Lower lobe of right lung (tissue), 2 donors: ENCODE data around the gene TTI1. TPM values are rescaled to one million over a fixed set of nuclear protein-coding genes. Genes with fewer than 3 reads are reported as not detected.

Experiments
- ATAC-seq, 2 donors: fragments of 200-7000 bp; cut with Tn5 transposase; one replicate each; pipeline ENCODE4 v1.9.1; 2020 to 2022; ENCODE audit warnings: mild to moderate bottlenecking in 2 of 2, moderate library complexity in 2 of 2
- DNase-seq: peaks from one replicate; pipeline ENCODE4 v3.0.0-alpha.2; 2020
- H3K27ac ChIP-seq: fragments of 200-600 bp; one replicate; pipeline ENCODE4 v1.8.0; 2022
- H3K27me3 ChIP-seq: fragments of 200-600 bp; one replicate; pipeline ENCODE4 v1.8.0; 2022; ENCODE audit warnings: low read depth
- H3K36me3 ChIP-seq: fragments of 200-600 bp; one replicate; pipeline ENCODE4 v1.8.0; 2022; ENCODE audit warnings: mild to moderate bottlenecking
- H3K4me1 ChIP-seq: fragments of 200-600 bp; one replicate; pipeline ENCODE4 v1.8.0; 2022
- H3K4me3 ChIP-seq: fragments of 200-600 bp; one replicate; pipeline ENCODE4 v1.8.0; 2022; ENCODE audit warnings: mild to moderate bottlenecking
- H3K9me3 ChIP-seq: fragments of 200-600 bp; one replicate; pipeline ENCODE4 v1.8.0; 2022
- intact Hi-C: fragments of 100-400 bp; cut with DNase I; formaldehyde crosslinking; loops from one replicate; pipeline ENCODE4 v1.11.0; 2022
- total RNA-seq: library from RNA; stranded (reverse); fragmentation: NEBNext Ultra II Directional; extraction: Animal tissue kit (Norgen Biotek cat#: 25700); gene quantifications from one replicate; pipeline ENCODE4 v1.2.1, GENCODE V29; 2021
- TF ChIP-seq, protein P1 (sequence below): fragments of 200-600 bp; IDR thresholded peaks from one replicate; pipeline ENCODE4 v1.8.0; 2022; ENCODE audit warnings: antibody characterized with exemption, mild to moderate bottlenecking
- donor health status: DM: no; HTN: yes; CAD: no; lungs with severe emphysema.

The TTI1 gene
- total RNA-seq, 1 donor from 2014 or later: 16.7 TPM

- TF ChIP-seq, protein P1, sequence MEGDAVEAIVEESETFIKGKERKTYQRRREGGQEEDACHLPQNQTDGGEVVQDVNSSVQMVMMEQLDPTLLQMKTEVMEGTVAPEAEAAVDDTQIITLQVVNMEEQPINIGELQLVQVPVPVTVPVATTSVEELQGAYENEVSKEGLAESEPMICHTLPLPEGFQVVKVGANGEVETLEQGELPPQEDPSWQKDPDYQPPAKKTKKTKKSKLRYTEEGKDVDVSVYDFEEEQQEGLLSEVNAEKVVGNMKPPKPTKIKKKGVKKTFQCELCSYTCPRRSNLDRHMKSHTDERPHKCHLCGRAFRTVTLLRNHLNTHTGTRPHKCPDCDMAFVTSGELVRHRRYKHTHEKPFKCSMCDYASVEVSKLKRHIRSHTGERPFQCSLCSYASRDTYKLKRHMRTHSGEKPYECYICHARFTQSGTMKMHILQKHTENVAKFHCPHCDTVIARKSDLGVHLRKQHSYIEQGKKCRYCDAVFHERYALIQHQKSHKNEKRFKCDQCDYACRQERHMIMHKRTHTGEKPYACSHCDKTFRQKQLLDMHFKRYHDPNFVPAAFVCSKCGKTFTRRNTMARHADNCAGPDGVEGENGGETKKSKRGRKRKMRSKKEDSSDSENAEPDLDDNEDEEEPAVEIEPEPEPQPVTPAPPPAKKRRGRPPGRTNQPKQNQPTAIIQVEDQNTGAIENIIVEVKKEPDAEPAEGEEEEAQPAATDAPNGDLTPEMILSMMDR: no peak
- H3K4me1 ChIP-seq: peaks cover 59% of the 10 kb centered on the region
- intact Hi-C loops: no loop called here
- H3K4me3 ChIP-seq: peak overlapping the region; percentile 97
- peak overlapping the region; percentile 99 for H3K27ac ChIP-seq
- DNase-seq: peak; percentile 73
- H3K9me3 ChIP-seq: no peaks in the 10 kb centered on the region
- ATAC-seq: peak; percentile 66 to 75
- H3K27me3 ChIP-seq: no peaks in the 10 kb centered on the region
- peaks cover 14% of the 10 kb centered on the region for H3K36me3 ChIP-seq
These were observed 499 bp downstream of the TTI1 start for GRCh38 chr20:38032585-38033329.

DNA sequence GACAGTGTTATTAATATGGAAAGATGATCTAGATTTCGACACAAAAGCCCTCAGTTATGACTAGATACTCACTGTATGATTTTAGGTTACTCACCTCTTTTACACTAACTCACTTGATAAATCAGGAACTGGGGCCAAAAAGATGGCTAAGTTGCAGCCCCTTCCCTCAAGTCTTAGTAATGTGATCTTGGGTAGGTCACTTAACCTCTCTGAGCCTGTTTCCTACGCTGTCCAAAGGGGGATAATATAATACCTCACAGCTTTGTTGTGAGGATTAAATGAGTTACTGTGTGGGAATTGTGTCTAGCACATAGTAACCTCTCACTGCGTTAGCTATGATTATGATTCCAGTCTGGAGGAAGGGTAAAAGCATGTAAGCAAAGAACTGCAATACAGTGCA, 1.3 kb downstream of the TTI1 start:
- TF ChIP-seq, protein P1: no peak
- Histone ChIP-seq H3K27ac (no peak overlapping the region), H3K9me3 (no peaks in the 10 kb centered on the region), H3K27me3 (no peaks in the 10 kb centered on the region), H3K36me3 (peaks cover 13% of the 10 kb centered on the region), H3K4me1 (peaks cover 51% of the 10 kb centered on the region), H3K4me3 (no peak overlapping the region)
- no peak for ATAC-seq
- intact Hi-C loops: no loop called here
- no peak for DNase-seq

GRCh38 chr20:38029453-38029852, 3.8 kb downstream of the TTI1 start:
- DNase-seq: no peak
- H3K4me1 ChIP-seq: peaks cover 26% of the 10 kb centered on the region
- ATAC-seq: no peak
- H3K36me3 ChIP-seq: no peaks in the 10 kb centered on the region
- H3K4me3 ChIP-seq: no peak overlapping the region
- TF ChIP-seq, protein P1: no peak
- H3K27me3 ChIP-seq: no peaks in the 10 kb centered on the region
- H3K9me3 ChIP-seq: no peaks in the 10 kb centered on the region
- intact Hi-C loops: no loop called here
- no peak overlapping the region for H3K27ac ChIP-seq

DNA sequence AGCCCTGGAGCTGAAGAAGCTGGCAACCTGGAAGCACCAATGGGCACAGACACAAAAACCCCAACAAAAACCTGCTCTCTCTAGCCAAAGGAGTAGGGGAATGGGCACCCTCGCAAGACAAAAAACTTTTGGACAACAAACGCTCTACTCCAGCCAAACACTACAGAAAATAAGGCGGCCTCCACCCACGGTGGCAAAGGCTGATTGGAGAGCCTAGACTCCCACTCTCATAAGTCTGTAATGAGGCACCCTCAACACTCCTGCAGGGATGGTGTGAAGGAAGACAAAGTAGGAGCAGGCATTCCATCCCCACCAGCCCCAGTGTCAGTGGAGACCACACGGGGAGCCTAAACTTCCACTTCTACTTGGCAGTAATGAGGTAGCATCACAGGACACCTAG, 8.8 kb downstream of the TTI1 start:
- H3K4me3 ChIP-seq: no peak overlapping the region
- H3K27ac ChIP-seq: no peak overlapping the region
- H3K27me3 ChIP-seq: no peaks in the 10 kb centered on the region
- no peak for ATAC-seq
- intact Hi-C loops: no loop called here
- no peak for DNase-seq
- H3K9me3 ChIP-seq: no peaks in the 10 kb centered on the region
- peaks cover 16% of the 10 kb centered on the region for H3K4me1 ChIP-seq
- TF ChIP-seq, protein P1: no peak
- no peaks in the 10 kb centered on the region for H3K36me3 ChIP-seq

DNA sequence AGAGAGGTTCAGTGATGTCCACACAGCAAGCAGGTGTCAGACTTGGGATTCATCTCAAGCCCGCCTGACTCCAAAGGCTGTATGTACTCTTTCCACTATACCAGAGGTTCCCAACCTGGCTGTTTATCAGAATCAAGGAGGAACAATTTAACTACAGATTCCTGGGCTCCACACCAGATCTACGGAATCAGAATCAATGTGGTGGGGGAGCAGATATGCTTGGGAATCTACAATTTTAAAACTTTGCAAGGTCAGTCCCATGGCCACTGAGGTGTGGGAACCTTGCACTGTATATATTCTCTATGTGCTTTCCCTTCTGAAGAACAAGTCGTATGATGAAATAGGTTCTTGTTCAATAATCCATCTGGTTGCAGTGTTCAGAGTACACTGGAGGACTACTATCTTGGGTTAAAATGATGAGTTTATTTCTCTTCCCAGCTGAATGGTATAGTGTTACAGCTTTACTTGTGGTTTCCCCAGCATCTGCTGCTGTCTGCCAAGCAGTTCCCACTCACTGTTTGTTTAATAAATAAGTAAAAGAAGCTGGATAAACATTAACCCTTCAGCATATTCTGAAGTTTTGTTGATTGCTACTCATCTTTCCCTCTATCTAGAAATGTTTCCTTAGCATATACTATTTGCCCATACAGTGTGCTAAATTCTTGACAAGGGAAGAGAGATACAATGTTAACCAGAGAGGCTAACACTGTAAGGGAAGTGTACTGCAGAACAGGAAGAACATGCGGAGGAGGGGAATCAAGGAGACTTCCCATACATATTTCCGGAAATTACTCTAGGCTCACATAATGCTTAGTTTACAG, 9.9 kb downstream of the TTI1 start:
- Histone ChIP-seq H3K27me3 (no peaks in the 10 kb centered on the region), H3K27ac (no peak overlapping the region)
- no peak for ATAC-seq

More for the DNA sequence above, 9.9 kb downstream of the TTI1 start:
- no peaks in the 10 kb centered on the region for H3K9me3 ChIP-seq
- intact Hi-C loops: no loop called here
- DNase-seq: no peak
- no peak overlapping the region for H3K4me3 ChIP-seq
- TF ChIP-seq, protein P1: no peak
- H3K36me3 ChIP-seq: no peaks in the 10 kb centered on the region
- H3K4me1 ChIP-seq: peaks cover 16% of the 10 kb centered on the region
